Upper lobe of right lung (tissue), 1 donor: Measurements from ENCODE around the gene CAT. TPM values are rescaled to one million over a fixed set of nuclear protein-coding genes. Genes with fewer than 3 reads are reported as not detected.

Source experiments
- ATAC-seq: fragments of 200-7000 bp; cut with Tn5 transposase; one replicate; pipeline ENCODE4 v1.9.1; 2020; ENCODE audit warnings: mild to moderate bottlenecking, moderate library complexity
- DNase-seq: peaks from one replicate; pipeline ENCODE4 v3.0.0-alpha.2; 2020
- H3K27ac ChIP-seq: fragments of 200-600 bp; one replicate; pipeline ENCODE4 v1.8.0; 2022
- H3K27me3 ChIP-seq: fragments of 200-600 bp; one replicate; pipeline ENCODE4 v1.8.0; 2022; ENCODE audit warnings: mild to moderate bottlenecking
- H3K36me3 ChIP-seq: fragments of 200-600 bp; one replicate; pipeline ENCODE4 v1.8.0; 2022
- H3K4me1 ChIP-seq: fragments of 200-600 bp; one replicate; pipeline ENCODE4 v1.8.0; 2022
- H3K4me3 ChIP-seq: fragments of 200-600 bp; one replicate; pipeline ENCODE4 v1.8.0; 2022; ENCODE audit warnings: mild to moderate bottlenecking
- H3K9me3 ChIP-seq: fragments of 200-600 bp; one replicate; pipeline ENCODE4 v1.8.0; 2022
- CTCF ChIP-seq: fragments of 200-600 bp; IDR thresholded peaks from one replicate; pipeline ENCODE4 v1.8.0; 2022; ENCODE audit warnings: antibody characterized with exemption
- intact Hi-C: fragments of 100-400 bp; cut with DNase I; formaldehyde crosslinking; loops from one replicate; pipeline ENCODE4 v1.11.0; 2022
- total RNA-seq: library from RNA; stranded (reverse); fragmentation: NEBNext Ultra II Directional; extraction: Animal tissue kit (Norgen Biotek cat#: 25700); gene quantifications from one replicate; pipeline ENCODE4 v1.2.1, GENCODE V29; 2021
- donor health status: DM: no; HTN: yes; CAD: no; lungs with severe emphysema.

Gene CAT
- total RNA-seq, 1 donor from 2014 or later = 213 TPM

GRCh38 chr11:34521265-34521664 is 82.5 kb downstream of the CAT start:
- TF ChIP-seq CTCF = no peak
- Histone ChIP-seq H3K27me3 (peaks cover 3% of the 10 kb centered on the region), H3K4me1 (no peaks in the 10 kb centered on the region), H3K36me3 (no peaks in the 10 kb centered on the region), H3K27ac (no peak overlapping the region), H3K9me3 (no peaks in the 10 kb centered on the region), H3K4me3 (no peak overlapping the region)
- intact Hi-C loops = no loop called here
- no peak for DNase-seq
- ATAC-seq = no peak

Other genes with a start within 250 kb of the CAT start
- gene ABTB2, start 80.9 kb upstream of the CAT start, total RNA-seq = 3.2 TPM
- 10.7 TPM for gene ELF5, start 74.9 kb downstream of the CAT start, total RNA-seq
- gene EHF, start 182.2 kb downstream of the CAT start, total RNA-seq = 36.4 TPM